OCI-LY1 (cell line): Measurements from ENCODE around the gene UBE2R2.
A peak's percentile ranks its signal among the peaks of the same experiment; 100 is the strongest.
"Not testable (repeated sequence)": the region's sequence is repeated elsewhere in the genome, so short reads cannot be mapped to it uniquely, and the experiment has no call there.

ENCODE experiments used
- H2AFZ ChIP-seq: fragments of 200-600 bp; sonication (generic), shearing (Covaris generic); 2 replicates; pipeline ENCODE4 v1.6.0; 2014; ENCODE audit warnings: antibody characterized with exemption, mild to moderate bottlenecking, low read length
- H3F3A ChIP-seq: fragments of 200-600 bp; sonication (generic), shearing (Covaris generic); 2 replicates; pipeline ENCODE4 v1.6.0; 2014; ENCODE audit warnings: mild to moderate bottlenecking, antibody characterized with exemption, low read length, moderate library complexity; ENCODE audit not compliant: insufficient read depth
- H3K27ac ChIP-seq: fragments of 200-600 bp; sonication (generic); 2 replicates; pipeline ENCODE4 v1.5.1; 2014; ENCODE audit warnings: low read length, mixed run types, mild to moderate bottlenecking, low read depth; ENCODE audit not compliant: poor library complexity, severe bottlenecking
- H3K27me3 ChIP-seq: fragments of 200-600 bp; sonication (generic); 2 replicates; pipeline ENCODE4 v1.6.0; 2014; ENCODE audit warnings: antibody characterized with exemption, mild to moderate bottlenecking, low read length, moderate library complexity; ENCODE audit not compliant: insufficient read depth
- H3K36me3 ChIP-seq: fragments of 200-600 bp; sonication (generic); 2 replicates; pipeline ENCODE4 v1.6.1; 2014; ENCODE audit warnings: mild to moderate bottlenecking, antibody characterized with exemption, low read length, moderate library complexity, mixed read lengths; ENCODE audit not compliant: insufficient read depth
- H3K4me1 ChIP-seq: fragments of 200-600 bp; sonication (generic); 2 replicates; pipeline ENCODE4 v1.5.1; 2014; ENCODE audit warnings: mild to moderate bottlenecking, low read length, moderate library complexity; ENCODE audit not compliant: insufficient read depth, severe bottlenecking
- H3K4me2 ChIP-seq: fragments of 200-600 bp; sonication (generic), shearing (Covaris generic); 2 replicates; pipeline ENCODE4 v1.6.1; 2014; ENCODE audit warnings: low read length
- H3K4me3 ChIP-seq: fragments of 200-600 bp; sonication (generic); 2 replicates; pipeline ENCODE4 v1.5.1; 2014; ENCODE audit warnings: low read length, low read depth, mild to moderate bottlenecking, mixed read lengths; ENCODE audit not compliant: poor library complexity, severe bottlenecking
- H3K79me2 ChIP-seq: fragments of 200-600 bp; shearing (Covaris generic); 2 replicates; pipeline ENCODE4 v1.6.1; 2016; ENCODE audit warnings: mixed run types, low read length, mixed read lengths; ENCODE audit not compliant: insufficient read depth
- H3K9ac ChIP-seq: fragments of 200-600 bp; sonication (generic), shearing (Covaris generic); 2 replicates; pipeline ENCODE4 v1.6.1; 2014; ENCODE audit warnings: mild to moderate bottlenecking, low read length, mixed read lengths
- H3K9me2 ChIP-seq: fragments of 200-600 bp; sonication (generic), shearing (Covaris generic); 2 replicates; pipeline ENCODE4 v1.6.1; 2014; ENCODE audit warnings: low read depth, mild to moderate bottlenecking, low read length, mixed read lengths
- H3K9me3 ChIP-seq: fragments of 200-600 bp; shearing (Covaris generic); 2 replicates; pipeline ENCODE4 v1.6.1; 2014; ENCODE audit warnings: low read length, mixed read lengths
- H4K20me1 ChIP-seq: fragments of 200-600 bp; sonication (generic), shearing (Covaris generic); 2 replicates; pipeline ENCODE4 v1.6.0; 2016; ENCODE audit warnings: mild to moderate bottlenecking, low read length; ENCODE audit not compliant: insufficient read depth
- CTCF ChIP-seq: fragments of 200-600 bp; sonication (generic), shearing (Covaris generic); IDR thresholded peaks from 2 replicates; pipeline ENCODE4 v1.5.1; 2017; ENCODE audit warnings: mild to moderate bottlenecking, antibody characterized with exemption, low read length, moderate library complexity, mixed read lengths
- EZH2 ChIP-seq: fragments of 200-600 bp; sonication (generic), shearing (Covaris generic); IDR thresholded peaks from 2 replicates; pipeline ENCODE4 v1.8.0; 2017; ENCODE audit warnings: borderline replicate concordance, mixed run types, mild to moderate bottlenecking, antibody characterized with exemption, low read length, moderate library complexity, mixed read lengths

UBE2R2 gene

GRCh38 chr9:33820231-33820745 is 3.3 kb downstream of the UBE2R2 start:
- Histone ChIP-seq H3K79me2 (peaks cover 72% of the 10 kb centered on the region), H2AFZ (no peak overlapping the region), H3K4me3 (peak overlapping the region; percentile 91), H3K4me1 (peaks cover 43% of the 10 kb centered on the region), H3K9me2 (no peaks in the 10 kb centered on the region), H3K4me2 (peak overlapping the region; percentile 94), H3F3A (peaks cover under 1% of the 10 kb centered on the region; the same call in 1 of the 2 replicates), H3K27ac (peak overlapping the region; percentile 88), H3K27me3 (no peaks in the 10 kb centered on the region), H4K20me1 (no peaks in the 10 kb centered on the region), H3K9me3 (no peaks in the 10 kb centered on the region), H3K9ac (peak overlapping the region; percentile 56), H3K36me3 (peaks cover 31% of the 10 kb centered on the region)
- TF ChIP-seq EZH2 (no peak), CTCF (no peak)

- peaks cover 34% of the 10 kb centered on the region for H3K4me1 ChIP-seq
- H3F3A ChIP-seq, result no peaks in the 10 kb centered on the region
- H3K27ac ChIP-seq, result peak overlapping the region; percentile 9
- H3K9ac ChIP-seq, result no peak overlapping the region
- H2AFZ ChIP-seq, result no peak overlapping the region
- H3K9me2 ChIP-seq, result no peaks in the 10 kb centered on the region
- no peaks in the 10 kb centered on the region for H3K27me3 ChIP-seq
- H3K79me2 ChIP-seq, result peaks cover 94% of the 10 kb centered on the region
- H4K20me1 ChIP-seq, result no peaks in the 10 kb centered on the region
- H3K36me3 ChIP-seq, result peaks cover 47% of the 10 kb centered on the region
- TF ChIP-seq CTCF (no peak), EZH2 (no peak)
- no peak overlapping the region for H3K4me2 ChIP-seq
- H3K9me3 ChIP-seq, result no peaks in the 10 kb centered on the region
- no peak overlapping the region for H3K4me3 ChIP-seq
These were observed 6.8 kb downstream of the UBE2R2 start for GRCh38 chr9:33823801-33824200.

- H4K20me1 ChIP-seq, result not testable (repeated sequence)
These were observed 10.3 kb downstream of the UBE2R2 start for GRCh38 chr9:33827285-33827684.

GRCh38 chr9:33829641-33830230 is 12.8 kb downstream of the UBE2R2 start:
- not testable (repeated sequence) for H2AFZ ChIP-seq, H3F3A ChIP-seq, H3K9me2 ChIP-seq, H4K20me1 ChIP-seq, H3K9ac ChIP-seq, H3K4me3 ChIP-seq, H3K4me2 ChIP-seq, H3K9me3 ChIP-seq, H3K27me3 ChIP-seq
- Histone ChIP-seq H3K79me2 (peaks cover 95% of the 10 kb centered on the region), H3K36me3 (peaks cover 30% of the 10 kb centered on the region), H3K4me1 (peaks cover 34% of the 10 kb centered on the region), H3K27ac (peak overlapping the region; percentile 21)

More at GRCh38 chr9:33827285-33827684, 10.3 kb downstream of the UBE2R2 start:
- H3K79me2 ChIP-seq, result peaks cover 94% of the 10 kb centered on the region
- not testable (repeated sequence) for H3F3A ChIP-seq, H3K27me3 ChIP-seq, H3K9me3 ChIP-seq, H3K4me3 ChIP-seq, H2AFZ ChIP-seq, H3K9ac ChIP-seq, H3K4me2 ChIP-seq, H3K9me2 ChIP-seq, H3K27ac ChIP-seq
- H3K4me1 ChIP-seq, result peaks cover 13% of the 10 kb centered on the region
- H3K36me3 ChIP-seq, result peaks cover 48% of the 10 kb centered on the region
